ENCODE data around the gene UBAP2L. TPM values are rescaled to one million over a fixed set of nuclear protein-coding genes. Genes with fewer than 3 reads are reported as not detected.

The UBAP2L gene
- total RNA-seq = 20.8 and 33.9 TPM in 2 replicates

GRCh38 chr1:154220071-154220969 is at the start of gene UBAP2L:
TSS of gene UBAP2L (plus strand) at chr1:154220955. CDS start at chr1:154225124, 4,169 bp downstream.
- DNase-seq (ENCODE audit: low read depth) = peak; percentile 96
- no peak for FAIRE-seq
- no peak for TF ChIP-seq CTCF (IDR thresholded peaks at IDR 0.05; ENCODE audit: insufficient read depth, low read length, severe bottlenecking)
- Histone ChIP-seq H3K27me3 (ENCODE audit: control insufficient read depth, insufficient read depth, low read length) (no peaks in the 10 kb centered on the region), H3K36me3 (ENCODE audit: control insufficient read depth, insufficient read depth, low read length) (peaks cover 9% of the 10 kb centered on the region), H3K4me3 (ENCODE audit: low read depth, low read length) (peak within 1 kb of the TSS; percentile 98)

- DNase-seq (ENCODE audit: low read depth) (no peak), FAIRE-seq (no peak)
- H3K27me3 ChIP-seq (ENCODE audit: control insufficient read depth, insufficient read depth, low read length) = no peaks in the 10 kb centered on the region
- no peak overlapping the region for H3K4me3 ChIP-seq (ENCODE audit: low read depth, low read length)
- peaks cover 44% of the 10 kb centered on the region for H3K36me3 ChIP-seq (ENCODE audit: control insufficient read depth, insufficient read depth, low read length)
- no peak for TF ChIP-seq CTCF (IDR thresholded peaks at IDR 0.05; ENCODE audit: insufficient read depth, low read length, severe bottlenecking)
Measured at GRCh38 chr1:154171223-154171583, 49.6 kb upstream of the UBAP2L start.

DNA sequence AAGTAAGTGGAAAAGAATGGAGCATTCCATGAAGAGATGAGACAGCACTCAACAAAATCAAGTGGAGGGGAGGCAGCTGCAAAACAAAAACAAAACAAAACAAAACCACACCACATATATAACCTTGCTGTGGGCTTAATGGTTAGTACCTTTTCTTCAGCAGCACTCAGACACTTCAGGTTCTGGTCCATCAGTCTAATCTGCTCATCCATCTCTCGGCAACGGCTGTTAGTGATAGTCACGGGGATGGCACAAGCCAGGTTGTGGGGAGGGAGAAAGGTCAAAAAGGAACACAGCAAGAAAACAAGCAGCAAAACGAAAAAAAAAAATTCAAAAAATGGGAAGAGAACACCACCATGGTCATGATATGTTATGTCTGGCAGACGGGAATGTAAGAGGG is 48.9 kb upstream of the UBAP2L start:
- no peak overlapping the region for H3K4me3 ChIP-seq (ENCODE audit: low read depth, low read length)
- DNase-seq (ENCODE audit: low read depth) (no peak), FAIRE-seq (no peak)
- TF ChIP-seq CTCF (IDR thresholded peaks at IDR 0.05; ENCODE audit: insufficient read depth, low read length, severe bottlenecking) = no peak
- no peaks in the 10 kb centered on the region for H3K27me3 ChIP-seq (ENCODE audit: control insufficient read depth, insufficient read depth, low read length)
- H3K36me3 ChIP-seq (ENCODE audit: control insufficient read depth, insufficient read depth, low read length) = peaks cover 42% of the 10 kb centered on the region

GRCh38 chr1:154174654-154175053 is 46.1 kb upstream of the UBAP2L start:
- H3K36me3 ChIP-seq (ENCODE audit: control insufficient read depth, insufficient read depth, low read length) = peaks cover 31% of the 10 kb centered on the region
- FAIRE-seq (no peak), DNase-seq (ENCODE audit: low read depth) (no peak)
- no peak overlapping the region for H3K4me3 ChIP-seq (ENCODE audit: low read depth, low read length)
- no peaks in the 10 kb centered on the region for H3K27me3 ChIP-seq (ENCODE audit: control insufficient read depth, insufficient read depth, low read length)
- no peak for TF ChIP-seq CTCF (IDR thresholded peaks at IDR 0.05; ENCODE audit: insufficient read depth, low read length, severe bottlenecking)

- peaks cover 22% of the 10 kb centered on the region for H3K36me3 ChIP-seq (ENCODE audit: control insufficient read depth, insufficient read depth, low read length)
- no peak overlapping the region for H3K4me3 ChIP-seq (ENCODE audit: low read depth, low read length)
- FAIRE-seq (no peak), DNase-seq (ENCODE audit: low read depth) (peak; percentile 54)
- TF ChIP-seq CTCF (IDR thresholded peaks at IDR 0.05; ENCODE audit: insufficient read depth, low read length, severe bottlenecking) = no peak
- H3K27me3 ChIP-seq (ENCODE audit: control insufficient read depth, insufficient read depth, low read length) = no peaks in the 10 kb centered on the region
Measured at GRCh38 chr1:154176337-154176736, 44.4 kb upstream of the UBAP2L start.

All from bronchial epithelial cell (primary cell).